ENCODE results near the gene BORCS5.

DNA sequence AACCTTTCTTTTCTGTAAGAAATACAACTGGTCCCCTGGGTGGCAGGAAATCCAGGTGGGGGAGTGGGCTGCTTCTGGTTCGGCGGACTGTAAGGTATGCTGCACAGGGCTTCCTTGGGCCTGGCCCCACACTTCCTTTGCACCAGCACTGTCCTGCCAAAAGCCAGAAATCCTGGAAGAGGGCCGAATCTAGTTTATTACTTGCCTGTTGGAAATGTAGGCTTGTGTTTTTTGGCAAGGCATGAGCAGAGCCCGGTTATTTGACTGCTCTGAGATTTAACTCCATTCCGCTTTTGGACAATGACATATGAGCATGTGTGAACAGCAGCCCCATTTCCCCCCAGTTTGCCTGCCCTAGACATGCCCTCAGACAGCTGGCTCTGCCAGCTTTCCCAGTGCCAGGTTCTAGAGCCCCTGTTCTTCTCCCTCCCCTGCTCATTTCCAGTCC lies 86.6 kb downstream of the BORCS5 start:
- TF ChIP-seq, protein P1, sequence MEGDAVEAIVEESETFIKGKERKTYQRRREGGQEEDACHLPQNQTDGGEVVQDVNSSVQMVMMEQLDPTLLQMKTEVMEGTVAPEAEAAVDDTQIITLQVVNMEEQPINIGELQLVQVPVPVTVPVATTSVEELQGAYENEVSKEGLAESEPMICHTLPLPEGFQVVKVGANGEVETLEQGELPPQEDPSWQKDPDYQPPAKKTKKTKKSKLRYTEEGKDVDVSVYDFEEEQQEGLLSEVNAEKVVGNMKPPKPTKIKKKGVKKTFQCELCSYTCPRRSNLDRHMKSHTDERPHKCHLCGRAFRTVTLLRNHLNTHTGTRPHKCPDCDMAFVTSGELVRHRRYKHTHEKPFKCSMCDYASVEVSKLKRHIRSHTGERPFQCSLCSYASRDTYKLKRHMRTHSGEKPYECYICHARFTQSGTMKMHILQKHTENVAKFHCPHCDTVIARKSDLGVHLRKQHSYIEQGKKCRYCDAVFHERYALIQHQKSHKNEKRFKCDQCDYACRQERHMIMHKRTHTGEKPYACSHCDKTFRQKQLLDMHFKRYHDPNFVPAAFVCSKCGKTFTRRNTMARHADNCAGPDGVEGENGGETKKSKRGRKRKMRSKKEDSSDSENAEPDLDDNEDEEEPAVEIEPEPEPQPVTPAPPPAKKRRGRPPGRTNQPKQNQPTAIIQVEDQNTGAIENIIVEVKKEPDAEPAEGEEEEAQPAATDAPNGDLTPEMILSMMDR (IDR thresholded peaks at IDR 0.05): no peak
- no peak for TF ChIP-seq POLR2A (IDR thresholded peaks at IDR 0.05)

All from thyroid gland (tissue), 4 donors.